ENCODE results near the gene CD33. TPM values are rescaled to one million over a fixed set of nuclear protein-coding genes. Genes with fewer than 3 reads are reported as not detected.

CD33 gene
- total RNA-seq, 1 experiment from 2014 or later = not detected

DNA sequence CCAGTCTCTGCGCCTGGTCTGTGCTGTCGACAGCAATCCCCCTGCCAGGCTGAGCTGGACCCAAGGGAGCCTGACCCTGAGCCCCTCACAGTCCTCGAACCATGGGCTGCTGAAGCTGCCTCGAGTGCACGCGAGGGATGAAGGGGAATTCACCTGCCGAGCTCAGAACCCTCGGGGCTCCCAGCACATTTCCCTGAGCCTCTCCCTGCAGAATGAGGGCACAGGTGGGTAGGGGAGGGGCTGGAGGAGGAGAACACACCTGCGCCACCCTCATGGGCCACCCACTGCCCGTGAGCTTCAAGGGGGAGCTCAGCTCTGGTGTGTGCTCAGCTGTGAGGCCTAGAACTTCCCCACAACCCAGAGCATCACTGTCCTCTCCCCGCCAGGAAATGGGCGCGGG is 38.6 kb upstream of the CD33 start:
- Histone ChIP-seq H3K36me3 (ENCODE audit: insufficient read depth, low read length, poor library complexity, severe bottlenecking) (no peaks in the 10 kb centered on the region), H3K4me1 (ENCODE audit: insufficient read depth, low read length, poor library complexity, severe bottlenecking) (no peaks in the 10 kb centered on the region), H3K27ac (ENCODE audit: low read depth, low read length, poor library complexity, severe bottlenecking) (no peak overlapping the region), H3K9me3 (ENCODE audit: low read depth, low read length, poor library complexity, severe bottlenecking) (no peaks in the 10 kb centered on the region), H3K4me3 (ENCODE audit: low read depth, low read length, poor library complexity, severe bottlenecking) (no peak overlapping the region), H3K27me3 (replicated peaks; ENCODE audit: insufficient read depth, low read depth, low read length, poor library complexity) (peaks cover 4% of the 10 kb centered on the region)
- no peak for DNase-seq (ENCODE audit: low spot score)
- CTCF ChIA-PET = no interaction called here
- TF ChIP-seq EZH2 (IDR thresholded peaks at IDR 0.05; ENCODE audit: borderline replicate concordance, low read depth, low read length, poor library complexity, severe bottlenecking) = no peak
- TF ChIP-seq, protein P1, sequence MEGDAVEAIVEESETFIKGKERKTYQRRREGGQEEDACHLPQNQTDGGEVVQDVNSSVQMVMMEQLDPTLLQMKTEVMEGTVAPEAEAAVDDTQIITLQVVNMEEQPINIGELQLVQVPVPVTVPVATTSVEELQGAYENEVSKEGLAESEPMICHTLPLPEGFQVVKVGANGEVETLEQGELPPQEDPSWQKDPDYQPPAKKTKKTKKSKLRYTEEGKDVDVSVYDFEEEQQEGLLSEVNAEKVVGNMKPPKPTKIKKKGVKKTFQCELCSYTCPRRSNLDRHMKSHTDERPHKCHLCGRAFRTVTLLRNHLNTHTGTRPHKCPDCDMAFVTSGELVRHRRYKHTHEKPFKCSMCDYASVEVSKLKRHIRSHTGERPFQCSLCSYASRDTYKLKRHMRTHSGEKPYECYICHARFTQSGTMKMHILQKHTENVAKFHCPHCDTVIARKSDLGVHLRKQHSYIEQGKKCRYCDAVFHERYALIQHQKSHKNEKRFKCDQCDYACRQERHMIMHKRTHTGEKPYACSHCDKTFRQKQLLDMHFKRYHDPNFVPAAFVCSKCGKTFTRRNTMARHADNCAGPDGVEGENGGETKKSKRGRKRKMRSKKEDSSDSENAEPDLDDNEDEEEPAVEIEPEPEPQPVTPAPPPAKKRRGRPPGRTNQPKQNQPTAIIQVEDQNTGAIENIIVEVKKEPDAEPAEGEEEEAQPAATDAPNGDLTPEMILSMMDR (conservative IDR thresholded peaks at IDR 0.05; ENCODE audit: low read depth, low read length) = no peak
- intact Hi-C loops (cut with micrococcal nuclease; ENCODE audit: unreplicated experiment) = no loop called here
- no TSS peak for BruUV-seq (replicated peaks)
- POLR2A ChIA-PET (ENCODE audit: low non-redundant PET) = no interaction called here

DNA sequence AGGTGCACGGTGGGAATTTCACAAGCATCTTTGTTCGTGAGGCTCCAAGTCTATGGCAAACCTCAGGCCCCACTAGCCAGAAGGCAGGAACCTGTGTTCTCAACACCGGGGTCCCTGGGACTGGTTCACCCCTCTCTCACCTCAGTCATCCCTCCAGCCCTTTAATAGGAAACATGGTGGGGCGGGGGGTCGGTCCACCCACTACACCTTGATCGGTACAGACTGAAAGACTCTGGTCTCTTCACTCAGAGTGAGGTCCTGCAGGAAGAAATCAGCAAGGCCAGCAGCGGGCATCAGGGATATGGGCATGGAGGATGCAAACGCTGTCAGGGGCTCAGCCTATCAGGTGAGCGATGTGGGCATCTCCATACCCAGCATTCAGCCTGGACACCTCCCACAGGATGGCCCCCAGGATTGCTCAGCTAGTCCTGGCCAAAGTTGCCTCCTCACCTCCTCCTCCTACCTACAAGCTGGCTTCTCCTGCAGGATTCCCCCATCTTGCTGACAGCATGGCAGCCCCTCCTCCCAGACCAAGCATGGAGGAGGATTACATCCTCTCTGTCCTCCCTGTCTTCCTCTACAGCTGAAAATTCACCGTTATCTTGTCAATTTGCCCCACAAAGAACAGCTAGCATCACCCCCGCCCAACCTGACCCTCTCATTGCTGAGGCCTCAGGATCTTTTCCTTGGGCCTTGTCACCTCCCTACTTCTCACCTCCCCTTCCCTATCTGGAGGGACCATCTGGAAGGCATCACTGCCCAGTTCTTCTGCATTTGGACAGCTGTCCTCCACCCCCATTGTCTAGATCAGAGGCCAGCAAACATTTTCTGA is 37.3 kb upstream of the CD33 start:
- no peaks in the 10 kb centered on the region for H3K4me1 ChIP-seq (ENCODE audit: insufficient read depth, low read length, poor library complexity, severe bottlenecking)
- H3K27ac ChIP-seq (ENCODE audit: low read depth, low read length, poor library complexity, severe bottlenecking) = no peak overlapping the region
- intact Hi-C loops (cut with micrococcal nuclease; ENCODE audit: unreplicated experiment) = no loop called here
- TF ChIP-seq, protein P1 (conservative IDR thresholded peaks at IDR 0.05; ENCODE audit: low read depth, low read length) = no peak
- no peak for TF ChIP-seq EZH2 (IDR thresholded peaks at IDR 0.05; ENCODE audit: borderline replicate concordance, low read depth, low read length, poor library complexity, severe bottlenecking)
- DNase-seq (ENCODE audit: low spot score) = no peak
- ChIA-PET CTCF (no interaction called here), POLR2A (ENCODE audit: low non-redundant PET) (no interaction called here)
- H3K9me3 ChIP-seq (ENCODE audit: low read depth, low read length, poor library complexity, severe bottlenecking) = no peaks in the 10 kb centered on the region
- H3K27me3 ChIP-seq (replicated peaks; ENCODE audit: insufficient read depth, low read depth, low read length, poor library complexity) = peaks cover 4% of the 10 kb centered on the region
- H3K36me3 ChIP-seq (ENCODE audit: insufficient read depth, low read length, poor library complexity, severe bottlenecking) = no peaks in the 10 kb centered on the region
- no peak overlapping the region for H3K4me3 ChIP-seq (ENCODE audit: low read depth, low read length, poor library complexity, severe bottlenecking)
- BruUV-seq (replicated peaks) = no TSS peak

DNA sequence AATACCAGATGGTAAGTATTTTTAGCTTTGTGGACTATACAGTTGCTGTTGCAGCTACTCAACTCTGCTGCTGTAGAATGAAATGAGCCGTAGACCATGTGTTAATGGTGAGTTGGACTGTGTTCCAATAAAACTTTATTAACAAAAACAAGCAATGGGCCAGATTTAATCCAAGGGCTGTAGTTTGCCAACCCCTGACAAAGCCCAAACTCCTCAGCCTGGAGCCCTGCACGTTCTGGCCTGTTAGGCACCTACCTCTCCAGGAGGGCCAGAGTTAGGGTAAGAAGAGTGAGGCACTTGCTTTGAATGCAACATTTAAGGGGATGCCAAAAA is 36.7 kb upstream of the CD33 start:
- no peaks in the 10 kb centered on the region for H3K4me1 ChIP-seq (ENCODE audit: insufficient read depth, low read length, poor library complexity, severe bottlenecking)
- no peak overlapping the region for H3K27ac ChIP-seq (ENCODE audit: low read depth, low read length, poor library complexity, severe bottlenecking)
- DNase-seq (ENCODE audit: low spot score) = no peak
- intact Hi-C loops (cut with micrococcal nuclease; ENCODE audit: unreplicated experiment) = no loop called here
- TF ChIP-seq, protein P1 (conservative IDR thresholded peaks at IDR 0.05; ENCODE audit: low read depth, low read length) = no peak
- TF ChIP-seq EZH2 (IDR thresholded peaks at IDR 0.05; ENCODE audit: borderline replicate concordance, low read depth, low read length, poor library complexity, severe bottlenecking) = no peak
- BruUV-seq (replicated peaks) = no TSS peak
- ChIA-PET POLR2A (ENCODE audit: low non-redundant PET) (no interaction called here), CTCF (no interaction called here)
- no peaks in the 10 kb centered on the region for H3K9me3 ChIP-seq (ENCODE audit: low read depth, low read length, poor library complexity, severe bottlenecking)
- H3K36me3 ChIP-seq (ENCODE audit: insufficient read depth, low read length, poor library complexity, severe bottlenecking) = no peaks in the 10 kb centered on the region
- H3K4me3 ChIP-seq (ENCODE audit: low read depth, low read length, poor library complexity, severe bottlenecking) = no peak overlapping the region
- peaks cover 4% of the 10 kb centered on the region for H3K27me3 ChIP-seq (replicated peaks; ENCODE audit: insufficient read depth, low read depth, low read length, poor library complexity)

All from A673 (cell line).